K562 (cell line): Measurements from ENCODE around the gene PDE4D.

Source experiments
- BRCA1 ChIP-seq, 2 experiments: fragments of 450-650 bp in 1 of 2; sonication (generic) in 1 of 2; formaldehyde crosslinking in 1 of 2; IDR thresholded peaks; 2 replicates each; pipeline versions ENCODE4 v1.5.0 to v1.6.1; 2017 to 2020; ENCODE audit warnings: mild to moderate bottlenecking in 1 of 2, missing genetic modification reagents in 1 of 2
- CBX5 ChIP-seq: IDR thresholded peaks from 2 replicates; pipeline ENCODE4 v1.6.1; 2014; ENCODE audit warnings: low read depth, borderline replicate concordance
- KLF1 ChIP-seq: fragments of 450-650 bp; IDR thresholded peaks from 2 replicates; pipeline ENCODE4 v1.6.1; 2016; ENCODE audit warnings: missing genetic modification characterization, missing compliant biosample characterization
- POLR2A ChIP-seq: fragments of 450-650 bp; conservative IDR thresholded peaks from 2 replicates; pipeline ENCODE4 v1.6.1; 2016
- POLR2AphosphoS5 ChIP-seq: IDR thresholded peaks from 2 replicates; pipeline ENCODE4 v1.6.1; 2011; ENCODE audit warnings: mild to moderate bottlenecking, low read depth, low read length, moderate library complexity; ENCODE audit not compliant: control insufficient read depth, insufficient read depth
- RFX5 ChIP-seq: IDR thresholded peaks from 2 replicates; pipeline ENCODE4 v1.6.1; 2011; ENCODE audit warnings: low read depth, mild to moderate bottlenecking, improper control_type of control experiment, low read length
- ZKSCAN8 ChIP-seq: fragments of 200-800 bp; sonication (Bioruptor generic); IDR thresholded peaks from 2 replicates; pipeline ENCODE4 v1.6.1; 2016; ENCODE audit warnings: missing genetic modification characterization, missing compliant biosample characterization
- TF ChIP-seq, protein P1 (sequence below): fragments of 250-450 bp; sonication (Bioruptor Pico); IDR thresholded peaks from 2 replicates; pipeline ENCODE4 v1.8.0; 2021; ENCODE audit warnings: mild to moderate bottlenecking, moderate library complexity
- TF ChIP-seq, protein P2 (sequence below): sonication (generic); formaldehyde crosslinking; IDR thresholded peaks from 2 replicates; pipeline ENCODE4 v1.5.0; 2020; ENCODE audit warnings: missing genetic modification reagents
- TF ChIP-seq, protein P3 (sequence below): fragments of 450-650 bp; formaldehyde crosslinking; IDR thresholded peaks from 2 replicates; pipeline ENCODE4 v1.4.0; 2020; ENCODE audit warnings: mild to moderate bottlenecking, moderate library complexity
- TF ChIP-seq, protein P4 (sequence below), 3 experiments: IDR thresholded peaks in 2 of 3; conservative IDR thresholded peaks in 1 of 3; 2 replicates each; pipeline ENCODE4 v1.5.1; 2011 to 2012; ENCODE audit warnings: low read length in 3 of 3, mild to moderate bottlenecking in 3 of 3, control low read depth in 2 of 3, improper control_type of control experiment in 1 of 3, inconsistent platforms in 1 of 3, low read depth in 1 of 3, mixed read lengths in 1 of 3, moderate library complexity in 1 of 3; ENCODE audit not compliant: insufficient read depth in 2 of 3

DNA sequence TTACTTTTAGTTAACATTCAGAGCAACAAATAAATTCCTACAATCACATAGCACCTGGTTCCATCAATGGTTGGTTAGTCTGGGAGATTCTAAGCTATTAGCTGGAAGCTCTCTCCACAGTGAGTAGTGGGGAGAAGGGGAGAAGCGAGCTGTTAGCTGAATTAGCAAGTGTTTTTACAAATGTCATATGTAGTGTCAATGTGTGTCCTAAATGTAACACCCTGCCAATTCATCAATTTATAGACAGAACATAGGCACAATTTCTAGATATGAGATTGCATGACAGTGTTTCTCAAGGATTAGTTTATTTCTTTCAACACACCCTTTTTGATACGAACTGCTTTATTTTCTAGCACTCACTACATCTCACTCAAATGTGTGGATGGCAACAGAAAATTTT is 349.0 kb downstream of the PDE4D start:
- no peak for TF ChIP-seq POLR2AphosphoS5
- no peak for TF ChIP-seq RFX5
- TF ChIP-seq BRCA1 (IDR thresholded peaks at IDR 0.05), result no peak
- no peak for TF ChIP-seq BRCA1 (CRISPR knock-in tag; IDR thresholded peaks at IDR 0.05)
- TF ChIP-seq CBX5, result no peak
- TF ChIP-seq, protein P1, sequence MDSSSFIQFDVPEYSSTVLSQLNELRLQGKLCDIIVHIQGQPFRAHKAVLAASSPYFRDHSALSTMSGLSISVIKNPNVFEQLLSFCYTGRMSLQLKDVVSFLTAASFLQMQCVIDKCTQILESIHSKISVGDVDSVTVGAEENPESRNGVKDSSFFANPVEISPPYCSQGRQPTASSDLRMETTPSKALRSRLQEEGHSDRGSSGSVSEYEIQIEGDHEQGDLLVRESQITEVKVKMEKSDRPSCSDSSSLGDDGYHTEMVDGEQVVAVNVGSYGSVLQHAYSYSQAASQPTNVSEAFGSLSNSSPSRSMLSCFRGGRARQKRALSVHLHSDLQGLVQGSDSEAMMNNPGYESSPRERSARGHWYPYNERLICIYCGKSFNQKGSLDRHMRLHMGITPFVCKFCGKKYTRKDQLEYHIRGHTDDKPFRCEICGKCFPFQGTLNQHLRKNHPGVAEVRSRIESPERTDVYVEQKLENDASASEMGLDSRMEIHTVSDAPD (CRISPR knock-in tag), result no peak
- TF ChIP-seq POLR2A, result no peak
- TF ChIP-seq KLF1, result no peak
- TF ChIP-seq, protein P2, sequence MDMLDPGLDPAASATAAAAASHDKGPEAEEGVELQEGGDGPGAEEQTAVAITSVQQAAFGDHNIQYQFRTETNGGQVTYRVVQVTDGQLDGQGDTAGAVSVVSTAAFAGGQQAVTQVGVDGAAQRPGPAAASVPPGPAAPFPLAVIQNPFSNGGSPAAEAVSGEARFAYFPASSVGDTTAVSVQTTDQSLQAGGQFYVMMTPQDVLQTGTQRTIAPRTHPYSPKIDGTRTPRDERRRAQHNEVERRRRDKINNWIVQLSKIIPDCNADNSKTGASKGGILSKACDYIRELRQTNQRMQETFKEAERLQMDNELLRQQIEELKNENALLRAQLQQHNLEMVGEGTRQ (CRISPR knock-in tag), result no peak
- TF ChIP-seq, protein P3, sequence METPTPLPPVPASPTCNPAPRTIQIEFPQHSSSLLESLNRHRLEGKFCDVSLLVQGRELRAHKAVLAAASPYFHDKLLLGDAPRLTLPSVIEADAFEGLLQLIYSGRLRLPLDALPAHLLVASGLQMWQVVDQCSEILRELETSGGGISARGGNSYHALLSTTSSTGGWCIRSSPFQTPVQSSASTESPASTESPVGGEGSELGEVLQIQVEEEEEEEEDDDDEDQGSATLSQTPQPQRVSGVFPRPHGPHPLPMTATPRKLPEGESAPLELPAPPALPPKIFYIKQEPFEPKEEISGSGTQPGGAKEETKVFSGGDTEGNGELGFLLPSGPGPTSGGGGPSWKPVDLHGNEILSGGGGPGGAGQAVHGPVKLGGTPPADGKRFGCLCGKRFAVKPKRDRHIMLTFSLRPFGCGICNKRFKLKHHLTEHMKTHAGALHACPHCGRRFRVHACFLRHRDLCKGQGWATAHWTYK (CRISPR knock-in tag), result no peak
- TF ChIP-seq, protein P4, sequence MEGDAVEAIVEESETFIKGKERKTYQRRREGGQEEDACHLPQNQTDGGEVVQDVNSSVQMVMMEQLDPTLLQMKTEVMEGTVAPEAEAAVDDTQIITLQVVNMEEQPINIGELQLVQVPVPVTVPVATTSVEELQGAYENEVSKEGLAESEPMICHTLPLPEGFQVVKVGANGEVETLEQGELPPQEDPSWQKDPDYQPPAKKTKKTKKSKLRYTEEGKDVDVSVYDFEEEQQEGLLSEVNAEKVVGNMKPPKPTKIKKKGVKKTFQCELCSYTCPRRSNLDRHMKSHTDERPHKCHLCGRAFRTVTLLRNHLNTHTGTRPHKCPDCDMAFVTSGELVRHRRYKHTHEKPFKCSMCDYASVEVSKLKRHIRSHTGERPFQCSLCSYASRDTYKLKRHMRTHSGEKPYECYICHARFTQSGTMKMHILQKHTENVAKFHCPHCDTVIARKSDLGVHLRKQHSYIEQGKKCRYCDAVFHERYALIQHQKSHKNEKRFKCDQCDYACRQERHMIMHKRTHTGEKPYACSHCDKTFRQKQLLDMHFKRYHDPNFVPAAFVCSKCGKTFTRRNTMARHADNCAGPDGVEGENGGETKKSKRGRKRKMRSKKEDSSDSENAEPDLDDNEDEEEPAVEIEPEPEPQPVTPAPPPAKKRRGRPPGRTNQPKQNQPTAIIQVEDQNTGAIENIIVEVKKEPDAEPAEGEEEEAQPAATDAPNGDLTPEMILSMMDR (IDR thresholded peaks at IDR 0.05 in 2 of 3, conservative IDR thresholded peaks at IDR 0.05 in 1 of 3; ENCODE audit: insufficient read depth in 2 of 3, low read depth in 1 of 3, low read length in 3 of 3), result no peak
- TF ChIP-seq ZKSCAN8 (CRISPR knock-in tag), result no peak
